Measurements from ENCODE around the gene LYRM2. TPM values are rescaled to one million over a fixed set of nuclear protein-coding genes. Genes with fewer than 3 reads are reported as not detected.

Gene LYRM2
- total and polyA plus RNA-seq, 2 experiments from 2014 or later = 38.5 to 66.3 TPM

- no peak overlapping the region for H2AFZ ChIP-seq
- no peak overlapping the region for H3K27ac ChIP-seq
- no peaks in the 10 kb centered on the region for H3K36me3 ChIP-seq (replicated peaks; ENCODE audit: insufficient read depth, low read depth)
- no peak for DNase-seq (ENCODE audit: low spot score)
- no peak overlapping the region for H3K4me3 ChIP-seq
- no peaks in the 10 kb centered on the region for H3K9me2 ChIP-seq (replicated peaks; ENCODE audit: insufficient read depth)
- H3K9me3 ChIP-seq (ENCODE audit: low read depth) = no peaks in the 10 kb centered on the region
- no peaks in the 10 kb centered on the region for H3K4me1 ChIP-seq (ENCODE audit: insufficient read depth)
- 98% methylated on average over 8 of the region's 8 CpGs for WGBS (ENCODE audit: low lambda C conversion rate, missing lambda C conversion rate)
- no peaks in the 10 kb centered on the region for H4K20me1 ChIP-seq (ENCODE audit: insufficient read depth, poor library complexity, severe bottlenecking)
- H3K79me2 ChIP-seq = no peaks in the 10 kb centered on the region
- TF ChIP-seq EZH2 (IDR thresholded peaks at IDR 0.05; ENCODE audit: borderline replicate concordance) = no peak
- no peak for TF ChIP-seq CTCF (IDR thresholded peaks at IDR 0.05; ENCODE audit: poor library complexity)
- TF ChIP-seq EZH2phosphoT487 (IDR thresholded peaks at IDR 0.05; ENCODE audit: low read depth, severe bottlenecking, unreplicated experiment) = no peak
- no peak overlapping the region for H3K4me2 ChIP-seq
- H3K27me3 ChIP-seq = no peaks in the 10 kb centered on the region
These were observed 12.0 kb upstream of the LYRM2 start for GRCh38 chr6:89650579-89650978.

- Histone ChIP-seq H3K9me2 (replicated peaks; ENCODE audit: insufficient read depth) (no peaks in the 10 kb centered on the region), H4K20me1 (ENCODE audit: insufficient read depth, poor library complexity, severe bottlenecking) (no peaks in the 10 kb centered on the region), H3K9me3 (ENCODE audit: low read depth) (no peaks in the 10 kb centered on the region), H3K36me3 (replicated peaks; ENCODE audit: insufficient read depth, low read depth) (no peaks in the 10 kb centered on the region), H2AFZ (no peak overlapping the region), H3K4me2 (no peak overlapping the region), H3K4me1 (ENCODE audit: insufficient read depth) (no peaks in the 10 kb centered on the region), H3K4me3 (no peak overlapping the region), H3K27ac (no peak overlapping the region), H3K27me3 (no peaks in the 10 kb centered on the region), H3K79me2 (no peaks in the 10 kb centered on the region)
- 100% methylated on average over 1 of the region's 1 CpG for WGBS (ENCODE audit: low lambda C conversion rate, missing lambda C conversion rate)
- no peak for DNase-seq (ENCODE audit: low spot score)
- no peak for TF ChIP-seq EZH2 (IDR thresholded peaks at IDR 0.05; ENCODE audit: borderline replicate concordance)
- TF ChIP-seq EZH2phosphoT487 (IDR thresholded peaks at IDR 0.05; ENCODE audit: low read depth, severe bottlenecking, unreplicated experiment) = no peak
- no peak for TF ChIP-seq CTCF (IDR thresholded peaks at IDR 0.05; ENCODE audit: poor library complexity)
These were observed 11.1 kb upstream of the LYRM2 start for GRCh38 chr6:89649682-89650081.

- Histone ChIP-seq H3K27ac (no peak overlapping the region), H2AFZ (no peak overlapping the region), H4K20me1 (ENCODE audit: insufficient read depth, poor library complexity, severe bottlenecking) (no peaks in the 10 kb centered on the region), H3K27me3 (no peaks in the 10 kb centered on the region), H3K9me3 (ENCODE audit: low read depth) (no peaks in the 10 kb centered on the region), H3K79me2 (peaks cover 10% of the 10 kb centered on the region), H3K9me2 (replicated peaks; ENCODE audit: insufficient read depth) (no peaks in the 10 kb centered on the region), H3K36me3 (replicated peaks; ENCODE audit: insufficient read depth, low read depth) (no peaks in the 10 kb centered on the region), H3K4me2 (no peak overlapping the region), H3K4me3 (no peak overlapping the region), H3K4me1 (ENCODE audit: insufficient read depth) (no peaks in the 10 kb centered on the region)
- TF ChIP-seq CTCF (IDR thresholded peaks at IDR 0.05; ENCODE audit: poor library complexity) (no peak), EZH2 (IDR thresholded peaks at IDR 0.05; ENCODE audit: borderline replicate concordance) (no peak), EZH2phosphoT487 (IDR thresholded peaks at IDR 0.05; ENCODE audit: low read depth, severe bottlenecking, unreplicated experiment) (no peak)
- no peak for DNase-seq (ENCODE audit: low spot score)
- WGBS (ENCODE audit: low lambda C conversion rate, missing lambda C conversion rate) = 87% methylated on average over 4 of the region's 4 CpGs
These were observed 6.3 kb upstream of the LYRM2 start for GRCh38 chr6:89644864-89645263.

GRCh38 chr6:89643406-89643805, 4.9 kb upstream of the LYRM2 start:
- Histone ChIP-seq H3K9me2 (replicated peaks; ENCODE audit: insufficient read depth) (no peaks in the 10 kb centered on the region), H3K9me3 (ENCODE audit: low read depth) (no peaks in the 10 kb centered on the region), H3K79me2 (peaks cover 17% of the 10 kb centered on the region), H2AFZ (no peak overlapping the region), H3K27ac (no peak overlapping the region), H3K4me1 (ENCODE audit: insufficient read depth) (peaks cover 5% of the 10 kb centered on the region), H4K20me1 (ENCODE audit: insufficient read depth, poor library complexity, severe bottlenecking) (no peaks in the 10 kb centered on the region), H3K4me3 (no peak overlapping the region), H3K27me3 (no peaks in the 10 kb centered on the region), H3K4me2 (no peak overlapping the region), H3K36me3 (replicated peaks; ENCODE audit: insufficient read depth, low read depth) (no peaks in the 10 kb centered on the region)
- DNase-seq (ENCODE audit: low spot score) = no peak
- WGBS (ENCODE audit: low lambda C conversion rate, missing lambda C conversion rate) = 89% methylated on average over 3 of the region's 3 CpGs
- TF ChIP-seq EZH2phosphoT487 (IDR thresholded peaks at IDR 0.05; ENCODE audit: low read depth, severe bottlenecking, unreplicated experiment) = no peak
- TF ChIP-seq CTCF (IDR thresholded peaks at IDR 0.05; ENCODE audit: poor library complexity) = no peak
- no peak for TF ChIP-seq EZH2 (IDR thresholded peaks at IDR 0.05; ENCODE audit: borderline replicate concordance)

All from hepatocyte (in vitro differentiated cells).